HepG2 (cell line): ENCODE measurements around the gene ITGB8. TPM values are rescaled to one million over a fixed set of nuclear protein-coding genes. Genes with fewer than 3 reads are reported as not detected.

Experiments used
- ATAC-seq: fragments of 200-7000 bp; cut with Tn5 transposase; 3 replicates; pipeline ENCODE4 v1.9.1; 2020; ENCODE audit warnings: mild to moderate bottlenecking, moderate library complexity
- BruUV-seq: library from RNA; stranded (reverse); fragments of 400-500 nt; replicated peaks from 2 replicates; lab custom pipeline; 2021; lab: Mats Ljungman, UMichigan
- CTCF ChIA-PET: fragments of 300-600 bp; formaldehyde crosslinking; extraction: SDS; loops from one replicate; lab custom pipeline; 2021; ENCODE audit warnings: low total read pairs, inconsistent platforms, low intra/inter-chr PET ratio; lab: Yijun Ruan, JAX
- POLR2A ChIA-PET: fragments of 350-600 bp; sonication (Branson Sonifier 250); formaldehyde crosslinking; loops from one replicate; lab custom pipeline; 2020; ENCODE audit warnings: antibody characterized with exemption, inconsistent platforms; lab: Yijun Ruan, JAX
- DNase-seq: peaks from one replicate; pipeline ENCODE4 v3.0.0-alpha.2; 2015; ENCODE audit warnings: low spot score
- FAIRE-seq: peaks from 3 replicates; lab custom pipeline; 2011; peaks lifted over from hg19 to GRCh38; lab: Jason Lieb, UNC
- H2AFZ ChIP-seq: one replicate; pipeline ENCODE4 v1.6.1; 2011; ENCODE audit warnings: low read length, inconsistent platforms
- H3K27ac ChIP-seq: fragments of 300-600 bp; 3 replicates; pipeline ENCODE4 v1.8.0; 2011; ENCODE audit warnings: mixed run types, mild to moderate bottlenecking, mixed read lengths, low read length, inconsistent platforms; ENCODE audit not compliant: insufficient read depth; ENCODE audit errors: extremely low read length
- H3K27me3 ChIP-seq, 2 experiments: fragments of 200-600 bp in 1 of 2; 2 replicates in 1 of 2; 3 replicates in 1 of 2; pipeline versions ENCODE4 v1.6.0 to v1.8.0; 2011; ENCODE audit warnings: low read length in 2 of 2, mild to moderate bottlenecking in 2 of 2, moderate library complexity in 2 of 2, inconsistent platforms in 1 of 2; ENCODE audit not compliant: insufficient read depth in 2 of 2, control insufficient read depth in 1 of 2
- H3K36me3 ChIP-seq, 2 experiments: fragments of 200-600 bp in 1 of 2; replicated peaks in 1 of 2; 2 replicates in 1 of 2; 3 replicates in 1 of 2; pipeline versions ENCODE4 v1.5.1 to v1.8.0; 2011; ENCODE audit warnings: low read length in 2 of 2, inconsistent platforms in 1 of 2; ENCODE audit not compliant: insufficient read depth in 2 of 2, control insufficient read depth in 1 of 2
- H3K4me1 ChIP-seq: 2 replicates; pipeline ENCODE4 v1.5.1; 2012; ENCODE audit warnings: low read length, inconsistent platforms; ENCODE audit not compliant: insufficient read depth
- H3K4me2 ChIP-seq: 2 replicates; pipeline ENCODE4 v1.6.0; 2011; ENCODE audit warnings: low read depth, low read length, inconsistent platforms
- H3K4me3 ChIP-seq, 3 experiments: fragments of 200-600 bp in 1 of 3; sonication (generic), shearing (Covaris generic) in 1 of 3; replicated peaks in 1 of 3; 2 replicates each; pipeline ENCODE4 v1.5.1; 2011 to 2016; ENCODE audit warnings: low read length in 3 of 3, inconsistent platforms in 2 of 3, low read depth in 2 of 3, mild to moderate bottlenecking in 2 of 3, control low read depth in 1 of 3, mixed read lengths in 1 of 3; ENCODE audit not compliant: insufficient read depth in 1 of 3
- H3K79me2 ChIP-seq: one replicate; pipeline ENCODE4 v1.6.1; 2011; ENCODE audit warnings: low read length, inconsistent platforms; ENCODE audit not compliant: insufficient read depth
- H3K9ac ChIP-seq: 2 replicates; pipeline ENCODE4 v1.6.0; 2011; ENCODE audit warnings: mild to moderate bottlenecking, low read depth, low read length, inconsistent platforms; ENCODE audit not compliant: insufficient read depth
- H3K9me3 ChIP-seq: 2 replicates; pipeline ENCODE4 v1.5.1; 2012; ENCODE audit warnings: mild to moderate bottlenecking, low read length
- H4K20me1 ChIP-seq: 2 replicates; pipeline ENCODE4 v1.6.0; 2011; ENCODE audit warnings: inconsistent platforms, mild to moderate bottlenecking, low read length, moderate library complexity; ENCODE audit not compliant: insufficient read depth
- AKNA ChIP-seq: sonication (generic); formaldehyde crosslinking; IDR thresholded peaks from 2 replicates; pipeline ENCODE4 v1.4.0; 2020; ENCODE audit warnings: missing genetic modification reagents, borderline replicate concordance
- BATF2 ChIP-seq: sonication (generic); formaldehyde crosslinking; IDR thresholded peaks from 2 replicates; pipeline ENCODE4 v1.8.0; 2022; ENCODE audit warnings: mild to moderate bottlenecking, missing genetic modification reagents, moderate library complexity
- CBX5 ChIP-seq: sonication (generic); formaldehyde crosslinking; IDR thresholded peaks from 2 replicates; pipeline ENCODE4 v1.4.0; 2020; ENCODE audit warnings: missing genetic modification reagents, borderline replicate concordance
- CREM ChIP-seq, 2 experiments: sonication (generic) in 1 of 2; formaldehyde crosslinking in 1 of 2; IDR thresholded peaks; 2 replicates each; pipeline versions ENCODE4 v1.4.0 to v1.6.1; 2016 to 2020; ENCODE audit warnings: antibody characterized with exemption in 1 of 2, mild to moderate bottlenecking in 1 of 2, missing genetic modification reagents in 1 of 2
- GTF2F1 ChIP-seq: fragments of 150-350 bp; IDR thresholded peaks from 2 replicates; pipeline ENCODE4 v1.6.1; 2014; ENCODE audit warnings: low read length
- HNRNPL ChIP-seq: fragments of 200-400 bp; formaldehyde crosslinking; IDR thresholded peaks from 2 replicates; pipeline ENCODE4 v1.6.1; 2017; ENCODE audit warnings: mild to moderate bottlenecking, low read depth, low read length
- MAFF ChIP-seq: IDR thresholded peaks from 2 replicates; pipeline ENCODE4 v1.6.1; 2011; ENCODE audit warnings: low read depth, low read length, improper control_type of control experiment
- MED8 ChIP-seq: sonication (generic); formaldehyde crosslinking; IDR thresholded peaks from 2 replicates; pipeline ENCODE4 v1.8.1; 2023; ENCODE audit warnings: mild to moderate bottlenecking, missing genetic modification reagents; ENCODE audit not compliant: insufficient replicate concordance
- PHF21A ChIP-seq: sonication (generic); formaldehyde crosslinking; IDR thresholded peaks from 2 replicates; pipeline ENCODE4 v1.5.0; 2020; ENCODE audit warnings: mild to moderate bottlenecking, missing genetic modification reagents
- PTBP1 ChIP-seq: fragments of 200-400 bp; formaldehyde crosslinking; IDR thresholded peaks from 2 replicates; pipeline ENCODE4 v1.6.1; 2018; ENCODE audit warnings: low read length, low read depth; ENCODE audit not compliant: poor library complexity, severe bottlenecking
- RBAK ChIP-seq: sonication (generic); formaldehyde crosslinking; IDR thresholded peaks from 2 replicates; pipeline ENCODE4 v1.5.1; 2020; ENCODE audit warnings: mild to moderate bottlenecking, missing genetic modification reagents
- SNAPC2 ChIP-seq: sonication (generic); formaldehyde crosslinking; IDR thresholded peaks from 2 replicates; pipeline ENCODE4 v1.8.1; 2022; ENCODE audit warnings: mild to moderate bottlenecking, missing genetic modification reagents
- TCF7 ChIP-seq: sonication (generic); IDR thresholded peaks from 2 replicates; pipeline ENCODE4 v1.6.1; 2016; ENCODE audit warnings: antibody characterized with exemption, low read depth
- TSC22D2 ChIP-seq: sonication (generic); formaldehyde crosslinking; IDR thresholded peaks from 2 replicates; pipeline ENCODE4 v1.5.1; 2020; ENCODE audit warnings: missing genetic modification reagents, mild to moderate bottlenecking, borderline replicate concordance
- ZKSCAN1 ChIP-seq: fragments of 150-350 bp; IDR thresholded peaks from 2 replicates; pipeline ENCODE4 v1.6.1; 2014; ENCODE audit warnings: low read length
- ZNF34 ChIP-seq: sonication (generic); formaldehyde crosslinking; IDR thresholded peaks from 2 replicates; pipeline ENCODE4 v1.4.0; 2020; ENCODE audit warnings: mild to moderate bottlenecking, missing genetic modification reagents, borderline replicate concordance
- ZNF431 ChIP-seq: sonication (generic); formaldehyde crosslinking; IDR thresholded peaks from 2 replicates; pipeline ENCODE4 v1.9.0; 2022; ENCODE audit warnings: missing genetic modification reagents, low read depth, mild to moderate bottlenecking, borderline replicate concordance
- ZNF75D ChIP-seq: sonication (generic); formaldehyde crosslinking; IDR thresholded peaks from 2 replicates; pipeline ENCODE4 v1.8.1; 2023; ENCODE audit warnings: missing genetic modification reagents, mild to moderate bottlenecking, borderline replicate concordance
- WGBS: methylation state at CpG from one replicate; pipeline ENCODE4 v1.1.6; 2017; ENCODE audit warnings: low lambda C conversion rate; 5-methylcytosine and 5-hydroxymethylcytosine counted together
- in situ Hi-C: cut with HindIII; loops from 2 replicates; pipeline ENCODE4 v1.10.0; 2017; ENCODE audit warnings: low pct_unique_long_range_greater_than_20kb; ENCODE audit not compliant: extremely low pct_ligation_motif_present
- intact Hi-C: fragments of 100-400 bp; cut with micrococcal nuclease; formaldehyde crosslinking; loops from one replicate; pipeline ENCODE4 v1.10.0; 2022; ENCODE audit not compliant: unreplicated experiment
- polyA plus RNA-seq, 8 experiments: library from polyadenylated mRNA; depleted of rRNA in 3 of 8; stranded (reverse) in 7 of 8; unstranded in 1 of 8; fragments of >200 nt; fragmentation: Illumina TruSeq in 4 of 8; extraction: Trizol in 4 of 8; gene quantifications; 2 replicates each; pipeline versions ENCODE4 v1.2.1 to v1.2.3, GENCODE V29; 2011 to 2016; ENCODE audit warnings: low read depth in 4 of 8, missing spikeins in 1 of 8, mixed read lengths in 1 of 8; ENCODE audit not compliant: insufficient read depth in 1 of 8
- total RNA-seq, 5 experiments: library from RNA; depleted of rRNA; stranded (reverse); fragments of >200 nt; fragmentation: Illumina TruSeq; extraction: Trizol; gene quantifications; 2 replicates each; pipeline ENCODE4 v1.2.3, GENCODE V29; 2016; ENCODE audit warnings: low read depth in 1 of 5
- TF ChIP-seq, protein P1 (sequence below): sonication (generic); formaldehyde crosslinking; IDR thresholded peaks from 2 replicates; pipeline ENCODE4 v1.8.0; 2023; ENCODE audit warnings: mild to moderate bottlenecking, missing genetic modification reagents

Gene ITGB8
- total and polyA plus RNA-seq, 2 of the 13 experiments (the other 11 are each of a cell fraction or from before 2014, with no cell fraction given): 0.01 TPM; not detected in 1

- 4% methylated on average over 1 of the region's 1 CpG for WGBS
Measured at GRCh38 chr7:20313626-20314025, 17.1 kb upstream of the ITGB8 start.

More at GRCh38 chr7:20313626-20314025, 17.1 kb upstream of the ITGB8 start:
- intact Hi-C loops: no loop called here
- DNase-seq: no peak
- TF ChIP-seq PTBP1: no peak
- no peak for TF ChIP-seq ZNF34 (CRISPR knock-in tag)
- no peak for TF ChIP-seq ZKSCAN1
- no peak for TF ChIP-seq MAFF
- TF ChIP-seq MED8 (CRISPR knock-in tag): no peak
- TF ChIP-seq CREM (IDR thresholded peaks at IDR 0.05): no peak
- no peak for TF ChIP-seq CREM (CRISPR knock-in tag; IDR thresholded peaks at IDR 0.05)
- no peak for TF ChIP-seq BATF2 (CRISPR knock-in tag)
- no peak for TF ChIP-seq ZNF431 (CRISPR knock-in tag)
- TF ChIP-seq CBX5 (CRISPR knock-in tag): no peak
- TF ChIP-seq TCF7: no peak
- no peak for TF ChIP-seq PHF21A (CRISPR knock-in tag)
- TF ChIP-seq, protein P1, sequence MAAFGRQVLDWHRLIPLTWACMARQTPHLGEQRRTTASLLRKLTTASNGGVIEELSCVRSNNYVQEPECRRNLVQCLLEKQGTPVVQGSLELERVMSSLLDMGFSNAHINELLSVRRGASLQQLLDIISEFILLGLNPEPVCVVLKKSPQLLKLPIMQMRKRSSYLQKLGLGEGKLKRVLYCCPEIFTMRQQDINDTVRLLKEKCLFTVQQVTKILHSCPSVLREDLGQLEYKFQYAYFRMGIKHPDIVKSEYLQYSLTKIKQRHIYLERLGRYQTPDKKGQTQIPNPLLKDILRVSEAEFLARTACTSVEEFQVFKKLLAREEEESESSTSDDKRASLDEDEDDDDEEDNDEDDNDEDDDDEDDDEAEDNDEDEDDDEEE (CRISPR knock-in tag): no peak
- TF ChIP-seq AKNA: no peak
- no peak for TF ChIP-seq RBAK
- TF ChIP-seq SNAPC2 (CRISPR knock-in tag): no peak
- no peak for TF ChIP-seq TSC22D2
- TF ChIP-seq GTF2F1: no peak
- TF ChIP-seq ZNF75D (CRISPR knock-in tag): no peak
- TF ChIP-seq HNRNPL: no peak
- TF ChIP-seq, all 625 proteins: peak for 0
- H2AFZ ChIP-seq: no peak overlapping the region
- no peaks in the 10 kb centered on the region for H3K9me3 ChIP-seq
- POLR2A ChIA-PET: no interaction called here
- no TSS peak for BruUV-seq
- CTCF ChIA-PET: no interaction called here
- H3K27ac ChIP-seq: no peak overlapping the region
- no peaks in the 10 kb centered on the region for H3K4me1 ChIP-seq
- no peak overlapping the region for H3K4me3 ChIP-seq
- H3K27me3 ChIP-seq: no peaks in the 10 kb centered on the region
- in situ Hi-C loops: loop anchor here (25.0 kb wide), 1 partner anchor 551 kb away; the partner anchor contains the start of gene TMEM196
- H3K79me2 ChIP-seq: no peaks in the 10 kb centered on the region
- no peak overlapping the region for H3K9ac ChIP-seq
- FAIRE-seq (no peak), ATAC-seq (no peak)
- no peaks in the 10 kb centered on the region for H3K36me3 ChIP-seq
- no peaks in the 10 kb centered on the region for H4K20me1 ChIP-seq
- no peak overlapping the region for H3K4me2 ChIP-seq
